Panc1 (cell line): ENCODE results near the gene SEMA3G. TPM values are rescaled to one million over a fixed set of nuclear protein-coding genes. Genes with fewer than 3 reads are reported as not detected.

Experiments used
- ATAC-seq: fragments of 200-7000 bp; cut with Tn5 transposase; 2 replicates; pipeline ENCODE4 v1.9.1; 2020; ENCODE audit warnings: mild to moderate bottlenecking, moderate library complexity
- BruUV-seq: library from RNA; stranded (reverse); fragments of 400-500 nt; replicated peaks from 2 replicates; lab custom pipeline; 2021; lab: Mats Ljungman, UMichigan
- CTCF ChIA-PET: fragments of 300-600 bp; sonication (Branson Sonifier 250); formaldehyde crosslinking; loops from one replicate; lab custom pipeline; 2022; ENCODE audit warnings: antibody characterized with exemption; lab: Charles Lee
- POLR2A ChIA-PET: fragments of 300-600 bp; sonication (Branson Sonifier 250); formaldehyde crosslinking; loops from one replicate; lab custom pipeline; 2022; ENCODE audit warnings: antibody characterized with exemption; lab: Charles Lee
- DNase-seq: peaks from one replicate; pipeline ENCODE4 v3.0.0-alpha.2; 2010; ENCODE audit warnings: low read depth, low spot score
- H3K27ac ChIP-seq: 2 replicates; pipeline ENCODE4 v1.5.1; 2011; ENCODE audit warnings: mild to moderate bottlenecking, low read length, inconsistent platforms
- H3K27me3 ChIP-seq: fragments of 200-500 bp; sonication (Bioruptor generic); 2 replicates; pipeline ENCODE4 v1.6.0; 2014; ENCODE audit warnings: low read length, inconsistent platforms; ENCODE audit not compliant: control insufficient read depth, insufficient read depth
- H3K36me3 ChIP-seq: fragments of 200-500 bp; sonication (Bioruptor generic); 2 replicates; pipeline ENCODE4 v1.5.1; 2014; ENCODE audit warnings: inconsistent platforms, mild to moderate bottlenecking, low read length, moderate library complexity; ENCODE audit not compliant: control insufficient read depth, insufficient read depth
- H3K4me1 ChIP-seq: 2 replicates; pipeline ENCODE4 v1.5.1; 2011; ENCODE audit warnings: inconsistent platforms, mild to moderate bottlenecking, low read length, moderate library complexity; ENCODE audit not compliant: control insufficient read depth, insufficient read depth
- H3K4me3 ChIP-seq, 2 experiments: 2 replicates each; pipeline ENCODE4 v1.5.1; 2011 to 2012; ENCODE audit warnings: low read depth in 2 of 2, low read length in 2 of 2, mild to moderate bottlenecking in 2 of 2, inconsistent platforms in 1 of 2, moderate library complexity in 1 of 2
- H3K9me3 ChIP-seq: fragments of 200-500 bp; sonication (Bioruptor generic); 2 replicates; pipeline ENCODE4 v1.5.1; 2014; ENCODE audit warnings: low read depth, mild to moderate bottlenecking, inconsistent platforms, low read length, moderate library complexity; ENCODE audit not compliant: control insufficient read depth, insufficient read depth
- CTCF ChIP-seq: fragments of 450-650 bp; IDR thresholded peaks from 2 replicates; pipeline ENCODE4 v1.5.1; 2017; ENCODE audit warnings: mild to moderate bottlenecking
- POLR2AphosphoS5 ChIP-seq: IDR thresholded peaks from 2 replicates; pipeline ENCODE4 v1.6.1; 2012; ENCODE audit warnings: mild to moderate bottlenecking, low read depth, low read length, moderate library complexity
- REST ChIP-seq, 2 experiments: IDR thresholded peaks; 2 replicates each; pipeline ENCODE4 v1.6.1; 2011 to 2012; ENCODE audit warnings: low read depth in 2 of 2, control low read depth in 1 of 2, low read length in 1 of 2, mild to moderate bottlenecking in 1 of 2, moderate library complexity in 1 of 2; ENCODE audit not compliant: insufficient read depth in 1 of 2
- SIN3A ChIP-seq: IDR thresholded peaks from 2 replicates; pipeline ENCODE4 v1.6.1; 2012; ENCODE audit warnings: low read depth, mild to moderate bottlenecking, low read length, moderate library complexity, borderline replicate concordance; ENCODE audit not compliant: insufficient read depth
- TCF7L2 ChIP-seq: IDR thresholded peaks from 2 replicates; pipeline ENCODE4 v1.6.1; 2011; ENCODE audit warnings: mild to moderate bottlenecking, low read depth, low read length, inconsistent platforms
- in situ Hi-C: cut with HindIII; loops from 2 replicates; pipeline ENCODE4 v1.10.0; 2016; ENCODE audit warnings: low sequenced_read_pairs, low pct_unique_long_range_greater_than_20kb
- intact Hi-C: fragments of 100-400 bp; cut with micrococcal nuclease; formaldehyde crosslinking; loops from one replicate; pipeline ENCODE4 v1.10.0; 2022; ENCODE audit not compliant: unreplicated experiment
- total RNA-seq: library from RNA; stranded (reverse); gene quantifications from one replicate; pipeline ENCODE4 v1.2.1, GENCODE V29; 2021; ENCODE audit not compliant: unreplicated experiment

The SEMA3G gene
- total RNA-seq, 1 experiment from 2014 or later = 1.6 TPM

DNA sequence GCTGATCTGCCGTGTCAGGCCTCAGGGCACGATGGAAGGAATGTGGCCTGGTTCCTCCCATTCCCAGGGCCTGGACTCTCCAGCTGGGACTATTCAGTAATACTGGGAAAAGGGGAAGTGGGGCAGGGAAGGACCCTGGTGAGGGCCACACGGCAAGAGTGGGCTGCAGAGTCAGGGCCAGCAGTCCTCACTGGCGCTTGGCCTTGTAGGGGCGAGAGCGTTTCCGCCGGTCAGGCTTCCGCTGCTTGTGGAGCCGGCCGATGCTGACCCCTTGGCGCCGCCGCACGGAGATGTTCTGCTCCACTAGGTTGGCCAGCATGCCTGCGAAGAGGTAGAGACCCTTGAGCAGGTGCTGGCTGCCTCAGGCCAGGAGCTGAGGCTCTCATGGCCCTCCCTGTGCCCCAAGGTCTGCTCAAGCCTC, 42.8 kb downstream of the SEMA3G start:
- H3K4me1 ChIP-seq = no peaks in the 10 kb centered on the region
- CTCF ChIA-PET = no interaction called here

GRCh38 chr3:52401551-52401950, 43.4 kb downstream of the SEMA3G start:
- Histone ChIP-seq H3K27me3 (no peaks in the 10 kb centered on the region), H3K9me3 (no peaks in the 10 kb centered on the region), H3K27ac (no peak overlapping the region), H3K4me1 (no peaks in the 10 kb centered on the region), H3K36me3 (peaks cover 3% of the 10 kb centered on the region; the same call in 1 of the 2 replicates), H3K4me3 (no peak overlapping the region)
- DNase-seq (no peak), ATAC-seq (no peak)
- ChIA-PET CTCF (no interaction called here), POLR2A (no interaction called here)
- intact Hi-C loops = no loop called here
- TF ChIP-seq SIN3A (no peak), CTCF (no peak), REST (IDR thresholded peaks at IDR 0.05; ENCODE audit: insufficient read depth in 1 of 2, low read depth in 2 of 2, low read length in 1 of 2) (no peak), TCF7L2 (no peak), POLR2AphosphoS5 (no peak)
- in situ Hi-C loops = no loop called here
- BruUV-seq = no TSS peak

More for the DNA sequence above, 42.8 kb downstream of the SEMA3G start:
- intact Hi-C loops = no loop called here
- POLR2A ChIA-PET = no interaction called here
- H3K27ac ChIP-seq = no peak overlapping the region
- no peak overlapping the region for H3K4me3 ChIP-seq
- H3K36me3 ChIP-seq = peaks cover 3% of the 10 kb centered on the region
- ATAC-seq (no peak), DNase-seq (no peak)
- no peaks in the 10 kb centered on the region for H3K27me3 ChIP-seq
- TF ChIP-seq REST (IDR thresholded peaks at IDR 0.05; ENCODE audit: insufficient read depth in 1 of 2, low read depth in 2 of 2, low read length in 1 of 2) = no peak
- no peak for TF ChIP-seq CTCF
- no peak for TF ChIP-seq TCF7L2
- TF ChIP-seq POLR2AphosphoS5 = no peak
- no peak for TF ChIP-seq SIN3A
- BruUV-seq = TSS peak; percentile 12
- H3K9me3 ChIP-seq = no peaks in the 10 kb centered on the region
- in situ Hi-C loops = no loop called here
